HG03060 (cell line): ENCODE measurements around the gene GABRG2.
"Not testable (repeated sequence)": the region's sequence is repeated elsewhere in the genome, so short reads cannot be mapped to it uniquely, and the experiment has no call there.

Source experiments
- ATAC-seq: cut with Tn5 transposase; IDR thresholded peaks from one replicate; pipeline ENCODE4 v1.9.1; 2021; ENCODE audit warnings: low read depth, moderate number of reproducible peaks; ENCODE audit not compliant: unreplicated experiment

The GABRG2 gene

DNA sequence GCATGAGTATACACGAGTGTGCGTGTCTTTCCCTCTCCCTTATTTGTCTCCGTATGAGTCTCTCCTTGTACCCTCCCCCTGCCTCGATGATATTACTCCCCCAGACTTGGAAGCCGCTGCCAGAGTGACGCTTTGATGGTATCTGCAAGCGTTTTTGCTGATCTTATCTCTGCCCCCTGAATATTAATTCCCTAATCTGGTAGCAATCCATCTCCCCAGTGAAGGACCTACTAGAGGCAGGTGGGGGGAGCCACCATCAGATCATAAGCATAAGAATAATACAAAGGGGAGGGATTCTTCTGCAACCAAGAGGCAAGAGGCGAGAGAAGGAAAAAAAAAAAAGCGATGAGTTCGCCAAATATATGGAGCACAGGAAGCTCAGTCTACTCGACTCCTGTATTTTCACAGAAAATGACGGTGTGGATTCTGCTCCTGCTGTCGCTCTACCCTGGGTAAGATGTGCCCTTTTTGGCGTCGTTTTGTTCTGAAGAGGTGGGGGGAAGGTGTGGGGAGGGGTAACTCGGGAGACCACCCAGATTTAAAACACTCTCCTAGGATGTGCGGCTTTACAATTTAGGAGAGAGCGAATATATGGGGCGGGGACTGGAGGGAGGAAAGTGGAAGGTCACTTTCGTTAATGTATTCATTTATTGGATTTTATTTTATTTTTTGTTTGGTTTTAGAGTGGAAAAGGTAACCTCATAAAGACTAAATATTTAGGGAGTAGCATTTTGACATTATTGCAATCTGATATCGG lies at the start of gene GABRG2:
TSS of gene GABRG2 (plus strand) at position 119 of the 757 bp plus-strand sequence. CDS start at position 346, 227 bp downstream.
- ATAC-seq, result no peak

DNA sequence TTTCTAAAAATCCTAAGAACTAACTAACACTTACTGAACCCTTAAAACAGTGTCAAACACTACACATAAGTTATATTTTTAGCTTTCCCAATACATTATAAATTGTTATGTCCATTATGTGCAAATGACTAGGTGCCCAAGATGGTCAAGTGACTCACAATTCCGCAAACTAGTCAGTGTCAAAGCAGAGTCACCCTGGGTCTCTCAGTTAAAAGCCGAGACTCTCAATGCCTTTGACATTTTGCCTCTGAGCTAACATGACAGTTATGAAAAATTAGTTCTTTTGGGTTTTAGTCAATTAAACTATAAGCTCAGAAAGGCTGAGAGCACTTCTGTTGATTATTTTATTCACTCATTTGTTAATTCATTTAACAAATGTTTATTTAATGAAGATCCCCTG lies 42.3 kb upstream of the GABRG2 start:
- ATAC-seq, result no peak

DNA sequence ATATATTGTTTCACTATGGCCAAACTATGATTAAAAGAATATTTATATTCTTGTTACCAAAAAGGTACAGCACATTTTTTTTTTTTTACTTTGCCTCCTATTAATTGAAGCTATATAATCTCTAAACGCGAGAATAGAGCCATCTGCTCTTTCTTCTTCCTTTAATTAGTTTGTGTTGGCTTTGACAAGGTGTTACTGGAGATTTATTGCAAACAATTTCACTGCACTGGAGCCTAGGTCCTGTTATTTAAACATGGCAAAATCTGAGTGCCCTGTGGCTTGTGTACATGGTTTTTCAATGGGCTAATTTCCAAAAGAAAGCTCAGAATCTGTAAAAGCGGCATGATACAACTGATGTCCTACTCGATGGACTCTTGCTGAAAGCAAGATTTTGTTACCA lies 40.8 kb upstream of the GABRG2 start:
- no peak for ATAC-seq

DNA sequence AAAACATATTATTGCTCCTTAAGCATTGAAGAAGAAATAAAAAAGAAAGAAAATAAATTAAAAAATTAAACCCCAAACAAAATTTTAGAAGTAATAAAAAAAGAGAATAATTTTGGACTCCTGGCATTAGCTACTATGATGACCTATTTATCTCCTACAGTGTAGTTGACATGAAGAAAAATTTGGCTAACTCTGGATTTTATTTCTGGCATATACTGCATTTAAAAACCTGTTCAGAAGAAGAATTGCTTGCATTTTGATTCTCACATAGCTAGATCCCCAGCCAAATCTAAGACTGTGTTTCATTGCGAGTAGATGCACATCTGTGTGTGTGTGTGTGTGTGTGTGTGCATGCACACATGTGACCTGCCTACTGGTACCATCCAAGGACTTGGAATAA lies 30.1 kb upstream of the GABRG2 start:
- no peak for ATAC-seq

DNA sequence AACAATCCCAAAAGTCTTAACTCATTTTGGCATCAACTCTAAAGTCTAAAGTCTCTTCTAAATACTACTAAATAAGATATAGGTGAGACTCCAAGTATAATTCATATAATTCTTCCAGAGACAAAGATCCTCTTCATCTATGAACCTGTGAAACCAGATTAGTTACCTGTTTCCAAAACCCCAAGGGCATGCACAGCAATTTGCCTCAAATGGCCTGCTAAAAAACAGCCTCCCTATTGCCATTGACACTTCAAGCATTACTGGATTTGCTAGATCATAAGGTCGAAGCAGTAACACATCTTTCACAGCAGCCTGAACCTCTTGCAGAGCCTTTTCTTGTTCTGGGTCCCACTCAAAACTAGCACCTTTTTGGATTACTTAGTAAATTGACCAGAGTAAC lies 20.3 kb upstream of the GABRG2 start:
- no peak for ATAC-seq

DNA sequence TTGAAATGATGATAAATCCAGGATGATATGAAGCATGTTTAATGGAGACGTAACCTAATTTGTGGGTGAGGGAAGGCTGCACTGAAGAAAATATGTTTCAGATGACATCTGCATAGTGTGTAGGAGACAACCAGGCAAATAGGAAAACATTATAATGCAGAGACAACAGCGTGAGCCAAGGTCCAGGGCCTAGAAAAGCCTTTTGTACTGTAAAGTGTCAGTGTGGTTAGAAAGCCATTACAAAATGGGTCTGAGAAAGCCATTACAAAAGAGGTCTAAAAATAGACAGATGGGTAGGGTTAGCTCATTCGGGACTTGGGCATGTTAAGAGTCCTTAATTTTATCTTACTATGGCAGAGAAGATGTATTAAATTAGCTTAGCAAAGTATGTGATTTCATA lies 14.9 kb upstream of the GABRG2 start:
- no peak for ATAC-seq

DNA sequence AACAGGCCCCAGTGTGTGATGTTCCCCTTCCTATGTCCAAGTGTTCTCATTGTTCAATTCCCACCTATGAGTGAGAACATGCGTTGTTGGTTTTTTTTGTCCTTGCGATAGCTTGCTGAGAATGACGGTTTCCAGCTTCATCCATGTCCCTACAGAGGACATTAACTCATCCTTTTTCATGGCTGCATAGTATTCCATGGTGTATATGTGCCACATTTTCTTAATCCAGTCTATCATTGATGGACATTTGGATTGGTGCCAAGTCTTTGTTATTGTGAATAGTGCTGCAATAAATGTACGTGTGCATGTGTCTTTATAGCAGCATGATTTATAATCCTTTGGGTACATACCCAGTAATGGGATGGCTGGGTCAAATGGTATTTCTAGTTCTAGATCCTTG lies 12.5 kb upstream of the GABRG2 start:
- not testable (repeated sequence) for ATAC-seq

DNA sequence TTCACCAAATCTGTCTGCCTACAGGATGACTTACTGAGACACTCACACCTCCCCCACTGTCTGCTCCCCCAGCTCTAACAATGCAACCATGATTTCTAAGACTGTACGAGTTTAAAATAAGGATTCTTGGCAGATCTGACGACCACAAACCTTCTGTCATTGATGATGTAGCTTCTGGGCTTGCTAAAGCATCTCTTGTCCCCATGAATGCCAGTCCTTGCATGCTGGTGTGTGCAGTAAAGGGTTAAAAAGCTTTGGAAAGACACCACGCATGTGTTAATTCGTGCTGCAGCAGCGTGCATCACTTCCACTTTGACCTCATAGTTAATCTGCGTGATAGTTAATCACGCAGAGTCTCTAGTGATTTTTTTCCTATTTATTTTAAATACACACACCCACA lies 411 bp upstream of the GABRG2 start:
- ATAC-seq, result no peak

DNA sequence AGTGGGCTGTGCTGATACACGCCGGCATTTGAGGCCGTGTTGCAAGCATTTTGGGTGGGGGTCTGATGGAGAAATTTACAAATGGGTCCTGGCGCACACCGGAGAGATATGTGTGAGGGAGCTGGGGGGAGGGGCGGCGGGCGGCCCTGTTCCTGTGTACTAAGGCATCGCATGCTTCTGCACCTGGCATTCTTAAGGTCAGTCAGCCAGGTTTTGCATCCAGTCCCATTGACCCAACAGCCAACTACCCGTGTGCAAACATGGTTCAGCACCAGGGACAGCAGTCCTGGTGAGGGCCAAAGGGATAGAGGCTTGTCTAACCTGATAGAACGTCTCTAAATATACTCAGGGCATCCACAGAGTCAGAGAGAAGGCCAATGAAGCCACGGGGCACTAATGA lies 839 bp downstream of the GABRG2 start:
- no peak for ATAC-seq

DNA sequence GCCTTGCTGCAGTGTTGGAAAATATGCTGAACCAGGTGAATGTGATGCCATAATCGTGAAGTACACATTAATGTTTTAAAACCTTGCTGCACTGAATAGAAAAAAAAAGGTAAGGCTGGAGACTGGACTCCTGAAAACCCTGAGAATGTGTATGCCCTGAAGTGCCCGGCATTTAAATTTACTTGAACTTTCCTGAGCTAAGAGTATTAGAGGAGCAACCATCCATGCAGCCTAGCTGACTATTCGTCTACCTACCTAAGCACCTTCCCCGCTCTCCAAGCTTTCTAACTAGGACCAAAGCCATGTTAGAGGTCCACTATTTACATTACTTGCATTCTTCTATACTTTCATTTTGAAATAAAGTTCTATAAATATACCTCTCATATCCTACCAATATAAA lies 1.4 kb downstream of the GABRG2 start:
- ATAC-seq, result no peak

DNA sequence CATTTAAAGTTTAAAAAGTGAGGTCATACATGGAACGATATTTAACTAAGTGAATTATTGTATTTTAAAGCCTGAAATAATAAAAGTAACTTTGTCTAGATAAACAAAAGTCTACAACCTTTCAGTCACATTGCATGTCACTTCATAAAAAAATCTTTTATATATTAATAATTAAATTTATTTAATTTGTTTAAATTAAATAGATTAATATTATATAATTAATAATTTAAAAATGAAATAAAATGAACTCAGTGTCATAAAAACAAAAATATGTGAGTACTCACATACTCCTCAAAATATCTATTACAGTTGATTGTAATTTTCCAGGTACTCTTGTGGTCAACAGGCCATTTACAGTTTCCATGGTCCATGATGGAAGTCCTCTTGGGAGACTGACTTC lies 11.2 kb downstream of the GABRG2 start:
- no peak for ATAC-seq

DNA sequence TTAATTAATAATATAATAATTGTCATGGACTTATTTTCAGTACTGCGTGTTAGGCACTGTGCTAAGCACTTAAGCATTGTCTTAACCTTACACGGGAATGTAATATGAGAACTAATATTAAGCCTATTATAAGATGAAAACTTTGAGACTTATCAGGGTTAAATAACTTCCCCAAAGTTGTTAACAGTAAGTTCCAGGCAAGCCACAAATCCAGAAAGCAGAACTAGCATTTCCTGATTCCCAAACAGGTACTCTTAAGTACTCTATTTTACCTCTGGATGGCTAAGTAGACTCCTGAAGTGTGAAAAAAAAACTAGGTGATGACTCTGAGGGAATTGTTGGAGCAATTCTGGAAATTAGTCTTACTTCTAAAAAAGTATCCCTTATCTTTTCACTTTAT lies 23.8 kb downstream of the GABRG2 start:
- ATAC-seq, result no peak

DNA sequence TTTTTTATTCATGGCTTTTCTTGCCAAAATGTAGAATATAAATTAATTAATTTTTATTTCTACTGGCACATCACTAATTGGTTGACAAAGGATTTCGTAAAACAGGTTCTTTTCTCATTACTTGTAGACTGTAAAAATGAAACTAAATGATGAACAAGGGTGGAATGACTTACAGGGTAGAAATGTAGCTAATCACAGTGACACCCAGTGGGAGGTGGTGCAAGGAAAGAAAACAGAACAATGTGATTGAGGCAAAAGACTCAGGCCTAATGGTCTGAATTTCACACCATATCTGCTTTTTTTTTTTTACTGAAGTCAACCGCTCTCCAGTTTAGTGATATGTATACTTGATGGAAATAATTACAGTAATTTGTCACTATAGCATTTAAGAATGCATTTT lies 28.9 kb downstream of the GABRG2 start:
- ATAC-seq, result no peak

DNA sequence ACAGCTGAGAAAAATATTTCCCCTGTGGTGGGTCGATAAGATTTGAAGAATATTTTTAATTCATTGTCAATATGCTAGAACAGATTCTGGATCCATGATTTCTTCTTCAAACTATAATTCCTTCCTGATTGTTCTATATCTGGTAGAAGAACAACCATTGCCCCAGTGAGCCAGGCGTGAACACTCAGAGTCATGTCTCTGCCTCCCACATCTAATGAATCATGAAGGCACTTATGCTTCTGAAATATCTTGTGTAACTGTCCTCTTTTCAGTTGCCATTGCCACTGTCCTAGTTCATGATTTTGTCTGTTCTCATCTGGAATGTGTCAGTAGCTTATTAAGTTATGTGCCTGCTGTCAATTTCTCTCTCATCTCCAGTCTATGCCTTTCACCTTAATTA lies 40.0 kb downstream of the GABRG2 start:
- ATAC-seq, result no peak

DNA sequence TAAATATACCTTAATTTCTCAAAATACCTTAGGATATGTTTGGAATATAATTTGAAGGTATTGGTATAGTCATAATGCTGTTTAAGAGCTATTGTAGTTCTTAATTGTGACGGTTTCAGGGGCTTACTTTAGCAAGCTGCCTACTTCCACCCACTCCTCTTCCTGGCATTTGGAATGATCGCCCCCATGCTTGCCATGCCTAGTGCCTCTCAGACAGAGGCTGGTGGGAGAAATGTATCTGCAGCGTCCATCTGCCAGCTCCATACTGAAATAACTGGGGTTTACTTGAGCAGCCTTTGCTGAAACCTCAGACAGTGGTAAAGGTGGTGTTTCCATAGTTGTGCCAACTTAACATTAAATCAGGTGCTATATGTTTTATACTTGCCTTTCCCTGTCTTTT lies 52.2 kb downstream of the GABRG2 start:
- no peak for ATAC-seq

DNA sequence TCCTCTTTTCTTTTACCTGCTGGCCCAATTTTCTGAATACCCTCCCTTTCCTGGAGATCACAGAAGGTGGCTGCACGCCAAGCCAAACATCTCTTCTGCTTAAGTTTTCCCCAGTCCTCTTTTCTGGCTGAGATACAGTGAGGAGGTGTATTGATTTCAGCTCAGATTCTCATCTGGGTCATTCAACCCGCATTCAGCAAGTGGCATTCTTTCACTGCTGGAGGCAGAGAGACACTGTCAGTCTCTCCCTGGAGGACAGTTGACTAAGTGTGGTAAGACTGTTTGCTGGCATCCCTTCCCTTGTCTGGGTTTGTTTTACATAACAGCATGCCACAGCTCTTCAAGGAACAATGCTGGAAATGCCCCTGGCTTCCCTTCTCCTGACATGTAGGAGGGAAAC lies 60.5 kb downstream of the GABRG2 start:
- no peak for ATAC-seq

DNA sequence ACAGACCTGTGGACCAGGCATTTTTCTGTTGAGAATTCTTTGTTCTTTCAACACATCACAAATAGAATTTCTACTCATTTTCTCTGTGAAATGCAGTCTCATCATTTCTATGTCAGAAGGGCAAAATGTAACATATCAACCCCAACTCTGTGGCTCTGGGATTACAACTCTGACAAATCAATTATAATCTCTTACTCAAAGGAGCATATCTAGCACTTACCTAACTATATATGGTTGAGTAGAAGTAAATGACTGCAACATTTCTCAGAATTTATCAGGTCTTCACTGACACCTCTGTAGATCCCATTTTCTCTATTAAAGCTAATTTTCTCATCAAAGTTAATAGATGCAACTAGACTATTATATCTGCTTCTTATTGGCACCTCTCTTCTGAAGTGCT lies 64.8 kb downstream of the GABRG2 start:
- ATAC-seq, result no peak

DNA sequence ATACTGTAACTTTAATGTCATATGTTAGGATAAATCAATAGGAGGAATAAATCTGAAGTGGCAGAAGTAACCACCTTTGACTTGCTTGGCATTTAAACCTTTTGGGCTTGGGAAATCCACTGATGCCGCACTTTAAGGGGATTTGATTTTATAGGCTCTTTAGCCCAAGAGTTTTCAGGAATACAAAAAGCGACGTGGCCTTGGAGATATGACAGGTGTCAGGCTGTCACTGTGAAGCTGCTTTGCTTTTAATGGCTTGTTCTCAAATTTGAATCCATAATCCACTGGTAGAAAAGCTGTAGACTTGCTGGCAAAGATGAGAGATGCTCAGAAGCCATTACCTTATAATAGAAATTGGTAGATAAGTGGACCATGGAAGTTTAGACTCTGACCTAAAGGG lies 71.6 kb downstream of the GABRG2 start:
- no peak for ATAC-seq

DNA sequence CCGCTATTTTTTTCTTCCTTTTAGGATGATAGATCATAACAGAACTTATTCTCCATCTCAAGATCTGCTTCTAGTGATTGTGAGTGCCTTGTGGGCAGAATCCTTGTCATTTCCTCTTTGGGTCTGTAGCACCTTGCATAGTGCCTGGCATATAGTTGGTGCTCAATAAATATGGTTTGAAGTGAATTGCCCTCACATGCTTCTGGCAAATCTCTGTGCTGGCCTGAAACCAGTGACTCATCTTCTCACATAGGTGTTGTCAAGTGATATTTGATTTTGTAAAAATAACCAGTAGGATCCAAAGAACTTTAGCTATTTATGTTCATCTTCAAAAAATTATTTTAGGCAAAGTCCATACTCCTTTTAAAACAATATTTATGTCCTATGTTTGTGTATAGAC lies 86.7 kb downstream of the GABRG2 start:
- ATAC-seq, result no peak

DNA sequence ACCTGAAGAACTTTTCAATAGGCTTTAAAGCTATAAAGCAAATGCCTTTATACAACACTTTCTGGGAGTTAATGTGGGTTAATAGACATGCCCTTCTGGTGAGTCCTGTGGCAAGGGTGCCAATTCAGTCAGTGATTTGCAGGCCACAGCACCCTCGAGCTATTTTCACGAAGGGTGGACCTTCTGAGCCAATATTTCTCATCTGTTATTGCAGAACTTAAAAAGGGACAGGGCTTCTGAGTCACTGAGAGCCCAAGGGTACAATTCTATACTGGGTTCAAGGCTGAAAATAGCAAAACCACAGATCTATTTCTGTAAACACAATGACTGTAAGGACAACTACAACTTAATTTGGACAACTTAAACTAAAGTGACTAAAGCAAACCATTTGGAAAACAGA lies 92.8 kb downstream of the GABRG2 start:
- no peak for ATAC-seq

DNA sequence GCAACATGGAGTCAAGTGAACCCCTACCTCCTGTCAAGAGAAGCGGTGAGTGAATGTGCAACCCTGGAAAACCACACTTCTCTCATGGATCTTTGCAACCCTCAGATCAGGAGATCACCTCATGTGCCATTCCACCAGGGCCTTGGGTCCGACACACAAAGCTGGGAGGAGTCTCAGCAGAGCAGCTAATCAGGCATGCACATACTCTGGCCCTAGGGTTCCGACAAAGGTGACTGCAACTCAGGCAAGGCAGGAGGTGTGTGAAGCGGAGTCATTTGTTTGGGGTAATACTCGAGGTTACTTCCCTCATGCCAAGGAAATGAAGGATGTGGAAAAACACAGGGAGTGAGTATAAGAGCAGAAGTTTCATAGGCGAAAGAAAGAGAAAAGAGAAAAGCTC lies 96.1 kb downstream of the GABRG2 start:
- no peak for ATAC-seq

DNA sequence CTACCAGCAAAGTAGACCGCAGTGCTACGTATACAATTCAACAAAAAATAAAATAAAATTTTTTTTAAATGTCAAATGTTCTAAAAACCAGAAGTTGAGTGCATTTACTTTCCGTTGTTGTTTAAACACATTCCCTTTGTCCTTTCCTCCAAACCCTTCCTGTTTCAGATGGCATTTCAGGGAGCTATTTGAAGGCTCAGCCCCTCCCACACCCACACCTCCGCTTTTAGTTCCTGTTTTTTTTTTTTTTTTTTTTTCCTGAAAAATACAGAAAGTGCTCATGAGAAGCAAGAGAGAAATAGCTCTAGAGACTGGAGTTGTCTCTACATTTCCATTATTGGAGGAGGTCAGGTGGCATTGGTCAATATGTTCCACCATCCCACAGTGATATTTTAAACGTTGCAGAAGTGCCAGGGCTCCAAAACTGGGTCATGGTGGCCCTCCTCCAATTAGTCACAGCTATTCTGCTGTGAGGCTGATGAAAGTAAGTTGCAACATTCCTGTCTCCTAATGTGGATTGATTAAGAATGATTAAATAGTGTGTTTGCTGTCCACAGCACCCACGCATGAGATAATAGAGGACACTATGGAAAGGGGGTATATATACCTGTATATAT lies 106.9 kb downstream of the GABRG2 start:
- no peak for ATAC-seq
